OCI-LY7 (cell line): Measurements from ENCODE around the gene PEX5L. TPM values are rescaled to one million over a fixed set of nuclear protein-coding genes. Genes with fewer than 3 reads are reported as not detected.

Experiments
- BruUV-seq: library from RNA; stranded (reverse); fragments of 400-500 nt; replicated peaks from 2 replicates; lab custom pipeline; 2021; lab: Mats Ljungman, UMichigan
- CTCF ChIA-PET: fragments of 300-600 bp; sonication (Branson Sonifier 250); formaldehyde crosslinking; loops from one replicate; lab custom pipeline; 2022; ENCODE audit warnings: antibody characterized with exemption; ENCODE audit not compliant: unreplicated experiment; lab: Charles Lee
- POLR2A ChIA-PET: fragments of 300-600 bp; sonication (Branson Sonifier 250); formaldehyde crosslinking; loops from one replicate; lab custom pipeline; 2022; ENCODE audit warnings: antibody characterized with exemption; lab: Charles Lee
- DNase-seq: peaks from one replicate; pipeline ENCODE4 v3.0.0-alpha.2; 2015; ENCODE audit warnings: low spot score
- H2AFZ ChIP-seq: fragments of 200-600 bp; sonication (generic), shearing (Covaris generic); 2 replicates; pipeline ENCODE4 v1.6.1; 2014; ENCODE audit warnings: mild to moderate bottlenecking, antibody characterized with exemption, low read length, moderate library complexity
- H3K27ac ChIP-seq: fragments of 200-600 bp; sonication (generic); 2 replicates; pipeline ENCODE4 v1.5.1; 2014; ENCODE audit warnings: mixed run types, low read depth, mild to moderate bottlenecking, moderate library complexity, low read length, inconsistent platforms; ENCODE audit not compliant: poor library complexity, severe bottlenecking
- H3K36me3 ChIP-seq: fragments of 200-600 bp; sonication (generic); 2 replicates; pipeline ENCODE4 v1.6.1; 2014; ENCODE audit warnings: mild to moderate bottlenecking, antibody characterized with exemption, low read length, moderate library complexity, mixed read lengths; ENCODE audit not compliant: insufficient read depth
- H3K4me1 ChIP-seq: fragments of 200-600 bp; sonication (generic); 2 replicates; pipeline ENCODE4 v1.5.1; 2014; ENCODE audit warnings: mild to moderate bottlenecking, low read length; ENCODE audit not compliant: insufficient read depth, poor library complexity, severe bottlenecking
- H3K4me2 ChIP-seq: fragments of 200-600 bp; sonication (generic); 2 replicates; pipeline ENCODE4 v1.6.1; 2014; ENCODE audit warnings: mild to moderate bottlenecking, low read length
- H3K4me3 ChIP-seq: fragments of 200-600 bp; sonication (generic); 2 replicates; pipeline ENCODE4 v1.5.1; 2014; ENCODE audit warnings: mild to moderate bottlenecking, low read depth, low read length; ENCODE audit not compliant: poor library complexity, severe bottlenecking
- H3K79me2 ChIP-seq: fragments of 200-600 bp; sonication (generic); 2 replicates; pipeline ENCODE4 v1.6.1; 2016; ENCODE audit warnings: low read depth, mild to moderate bottlenecking, low read length, moderate library complexity, mixed read lengths; ENCODE audit not compliant: insufficient read depth
- H3K9me2 ChIP-seq: fragments of 200-600 bp; sonication (generic); 2 replicates; pipeline ENCODE4 v1.6.1; 2016; ENCODE audit warnings: mild to moderate bottlenecking, low read length, mixed read lengths; ENCODE audit not compliant: insufficient read depth
- H3K9me3 ChIP-seq: fragments of 200-600 bp; sonication (generic); 2 replicates; pipeline ENCODE4 v1.6.1; 2014; ENCODE audit warnings: mild to moderate bottlenecking, mixed run types, low read length, mixed read lengths
- H4K20me1 ChIP-seq: fragments of 200-600 bp; sonication (generic); 2 replicates; pipeline ENCODE4 v1.6.1; 2014; ENCODE audit warnings: mild to moderate bottlenecking, antibody characterized with exemption, low read length, moderate library complexity, mixed read lengths; ENCODE audit not compliant: insufficient read depth
- EZH2phosphoT487 ChIP-seq: fragments of 200-600 bp; sonication (generic); IDR thresholded peaks from 2 replicates; pipeline ENCODE4 v1.6.1; 2018; ENCODE audit warnings: low read depth, borderline replicate concordance, mild to moderate bottlenecking, mixed run types, antibody characterized with exemption, low read length, moderate library complexity, mixed read lengths
- intact Hi-C: fragments of 100-400 bp; cut with micrococcal nuclease; formaldehyde crosslinking; loops from one replicate; pipeline ENCODE4 v1.10.0; 2022; ENCODE audit not compliant: unreplicated experiment
- total RNA-seq, 2 experiments: library from RNA; depleted of rRNA in 1 of 2; stranded (reverse); fragments of >200 nt in 1 of 2; shearing (Covaris generic) in 1 of 2; gene quantifications; 2 replicates each; pipeline ENCODE4 v1.2.3, GENCODE V29; 2014 to 2022
- TF ChIP-seq, protein P1 (sequence below): fragments of 200-600 bp; sonication (generic); conservative IDR thresholded peaks from 2 replicates; pipeline ENCODE4 v1.5.1; 2014; ENCODE audit warnings: mild to moderate bottlenecking, antibody characterized with exemption, low read length, moderate library complexity, mixed read lengths

The PEX5L gene
- total RNA-seq, 2 experiments from 2014 or later: not detected

DNA sequence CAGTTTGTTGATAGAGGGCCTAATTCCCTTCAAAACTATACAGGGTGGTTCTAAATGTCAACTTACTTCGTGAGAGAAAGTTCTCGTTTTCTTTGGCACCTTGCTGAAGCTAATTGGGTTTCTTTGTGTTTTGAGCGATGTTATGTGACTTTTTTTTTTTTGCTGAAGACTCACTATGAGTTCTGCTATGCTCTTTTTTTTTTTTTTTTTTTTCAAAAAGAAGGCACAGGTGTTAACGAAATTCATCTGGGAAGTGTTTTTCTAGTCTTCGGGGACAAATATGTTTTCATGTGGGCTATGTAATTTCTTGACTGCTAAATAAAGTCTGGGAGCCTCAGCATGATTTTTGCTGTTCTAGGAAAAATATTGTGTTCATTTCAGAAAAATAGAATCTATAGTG, 81.5 kb downstream of the PEX5L start:
- Histone ChIP-seq H4K20me1 (no peaks in the 10 kb centered on the region), H3K27ac (no peak overlapping the region), H3K36me3 (no peaks in the 10 kb centered on the region), H3K9me2 (no peaks in the 10 kb centered on the region), H2AFZ (no peak overlapping the region), H3K4me3 (no peak overlapping the region), H3K9me3 (peaks cover 4% of the 10 kb centered on the region; the same call in 1 of the 2 replicates), H3K79me2 (no peaks in the 10 kb centered on the region), H3K4me1 (peaks cover 67% of the 10 kb centered on the region), H3K4me2 (peak overlapping the region; percentile 63)
- intact Hi-C loops: loop anchor here (5.0 kb wide), 2 partner anchors 303 to 647 kb away; partner anchors contain the start of genes TTC14 and USP13
- BruUV-seq: no TSS peak
- TF ChIP-seq, protein P1, sequence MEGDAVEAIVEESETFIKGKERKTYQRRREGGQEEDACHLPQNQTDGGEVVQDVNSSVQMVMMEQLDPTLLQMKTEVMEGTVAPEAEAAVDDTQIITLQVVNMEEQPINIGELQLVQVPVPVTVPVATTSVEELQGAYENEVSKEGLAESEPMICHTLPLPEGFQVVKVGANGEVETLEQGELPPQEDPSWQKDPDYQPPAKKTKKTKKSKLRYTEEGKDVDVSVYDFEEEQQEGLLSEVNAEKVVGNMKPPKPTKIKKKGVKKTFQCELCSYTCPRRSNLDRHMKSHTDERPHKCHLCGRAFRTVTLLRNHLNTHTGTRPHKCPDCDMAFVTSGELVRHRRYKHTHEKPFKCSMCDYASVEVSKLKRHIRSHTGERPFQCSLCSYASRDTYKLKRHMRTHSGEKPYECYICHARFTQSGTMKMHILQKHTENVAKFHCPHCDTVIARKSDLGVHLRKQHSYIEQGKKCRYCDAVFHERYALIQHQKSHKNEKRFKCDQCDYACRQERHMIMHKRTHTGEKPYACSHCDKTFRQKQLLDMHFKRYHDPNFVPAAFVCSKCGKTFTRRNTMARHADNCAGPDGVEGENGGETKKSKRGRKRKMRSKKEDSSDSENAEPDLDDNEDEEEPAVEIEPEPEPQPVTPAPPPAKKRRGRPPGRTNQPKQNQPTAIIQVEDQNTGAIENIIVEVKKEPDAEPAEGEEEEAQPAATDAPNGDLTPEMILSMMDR: no peak
- TF ChIP-seq EZH2phosphoT487: no peak
- no peak for DNase-seq
- ChIA-PET CTCF (no interaction called here), POLR2A (interaction anchor here (0.7 to 2.1 kb wide), 4 partner anchors 10 to 98 kb away, joined by 4 to 7 read pairs (median 6); no protein-coding TSS in a partner anchor)

DNA sequence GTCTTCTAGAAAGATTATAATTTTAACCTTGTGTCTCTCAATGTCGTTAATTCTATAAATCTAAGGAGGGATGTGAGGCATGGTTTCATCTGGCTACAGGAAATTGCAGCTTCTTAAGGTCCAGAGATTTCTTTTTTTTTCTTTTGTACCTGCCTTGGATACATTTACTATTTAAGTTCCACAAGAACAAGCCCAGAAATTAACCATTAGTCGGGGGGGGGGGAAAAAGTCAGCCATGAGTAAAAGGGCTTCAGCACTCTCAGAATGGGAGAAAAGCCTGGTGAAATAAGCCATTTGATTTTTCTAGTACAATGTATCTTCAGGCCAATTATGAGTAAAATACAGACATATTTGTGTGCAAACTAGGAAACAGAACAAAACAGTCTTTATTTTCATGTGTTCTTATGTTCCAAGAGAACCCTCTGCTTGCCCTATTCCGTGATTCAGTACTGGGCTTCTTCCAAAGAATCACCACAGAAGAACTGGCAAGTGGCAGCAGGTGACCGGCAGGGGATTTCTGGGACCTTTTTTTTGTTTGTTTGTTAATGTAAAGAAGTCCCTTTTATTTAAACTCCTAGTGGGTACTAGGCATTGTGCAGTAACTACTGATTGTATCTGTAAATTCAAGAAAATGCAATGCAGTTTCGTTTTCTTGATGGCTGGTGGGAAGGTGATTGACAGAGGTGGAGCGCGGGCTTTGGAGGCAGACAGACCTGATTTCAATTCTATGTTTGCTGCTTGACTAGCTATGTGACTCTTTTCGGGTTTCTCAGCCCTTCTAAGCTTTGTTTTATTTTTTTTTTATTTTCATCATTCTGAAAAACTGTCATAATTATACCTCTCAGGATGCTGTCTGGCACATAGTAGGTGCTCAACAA, 82.5 kb downstream of the PEX5L start:
- TF ChIP-seq, protein P1: no peak
- no peak for TF ChIP-seq EZH2phosphoT487
- no peaks in the 10 kb centered on the region for H3K9me2 ChIP-seq
- DNase-seq: no peak
- peaks cover 4% of the 10 kb centered on the region; the same call in 1 of the 2 replicates for H3K9me3 ChIP-seq
- CTCF ChIA-PET: no interaction called here
- BruUV-seq: no TSS peak
- no peak overlapping the region for H3K27ac ChIP-seq
- H3K4me1 ChIP-seq: peaks cover 71% of the 10 kb centered on the region
- H3K79me2 ChIP-seq: no peaks in the 10 kb centered on the region
- H3K4me3 ChIP-seq: no peak overlapping the region
- 0 out of 2 replicates have a peak overlapping the region, but pooled peaks have one; percentile 13 for H3K4me2 ChIP-seq
- no peaks in the 10 kb centered on the region for H3K36me3 ChIP-seq
- intact Hi-C loops: no loop called here
- no peaks in the 10 kb centered on the region for H4K20me1 ChIP-seq
- POLR2A ChIA-PET: interaction anchor here (0.5 to 2.1 kb wide), 8 partner anchors 9 to 112 kb away, joined by 3 to 7 read pairs (median 4); no protein-coding TSS in a partner anchor
- H2AFZ ChIP-seq: no peak overlapping the region
